HCT116 (cell line): ENCODE measurements around the gene NR2C2.

Source experiments
- ATF3 ChIP-seq: IDR thresholded peaks from 2 replicates; pipeline ENCODE4 v1.6.1; 2012
- CEBPB ChIP-seq: IDR thresholded peaks from 2 replicates; pipeline ENCODE4 v1.6.1; 2012; ENCODE audit warnings: low read depth
- CTCF ChIP-seq, 3 experiments: fragments of 200-600 bp in 1 of 3; sonication (generic) in 1 of 3; IDR thresholded peaks in 2 of 3; conservative IDR thresholded peaks in 1 of 3; 2 replicates each; pipeline ENCODE4 v1.5.1; 2012 to 2017; ENCODE audit warnings: low read depth in 2 of 3, low read length in 2 of 3, antibody characterized with exemption in 1 of 3, borderline replicate concordance in 1 of 3, control low read depth in 1 of 3, mild to moderate bottlenecking in 1 of 3, mixed read lengths in 1 of 3, mixed run types in 1 of 3, moderate library complexity in 1 of 3; ENCODE audit not compliant: insufficient read depth in 1 of 3
- EGR1 ChIP-seq: IDR thresholded peaks from 2 replicates; pipeline ENCODE4 v1.6.1; 2012; ENCODE audit warnings: low read depth
- EZH2 ChIP-seq: fragments of 200-600 bp; sonication (generic); IDR thresholded peaks from 2 replicates; pipeline ENCODE4 v1.6.1; 2017; ENCODE audit warnings: antibody characterized with exemption, mixed run types
- EZH2phosphoT487 ChIP-seq: fragments of 200-600 bp; IDR thresholded peaks from 2 replicates; pipeline ENCODE4 v1.6.1; 2018; ENCODE audit warnings: antibody characterized with exemption, borderline replicate concordance
- MAX ChIP-seq: IDR thresholded peaks from 2 replicates; pipeline ENCODE4 v1.6.1; 2012
- POLR2A ChIP-seq: IDR thresholded peaks from 2 replicates; pipeline ENCODE4 v1.7.0; 2011; ENCODE audit warnings: borderline replicate concordance; ENCODE audit not compliant: insufficient read depth, insufficient read length; ENCODE audit errors: extremely low read depth
- REST ChIP-seq: IDR thresholded peaks from 2 replicates; pipeline ENCODE4 v1.6.1; 2012; ENCODE audit warnings: low read depth
- SP1 ChIP-seq: IDR thresholded peaks from 2 replicates; pipeline ENCODE4 v1.6.1; 2012; ENCODE audit warnings: low read depth
- TCF7L2 ChIP-seq: IDR thresholded peaks from 2 replicates; pipeline ENCODE4 v1.7.0; 2011; ENCODE audit warnings: borderline replicate concordance, inconsistent platforms; ENCODE audit not compliant: insufficient read depth, insufficient read length; ENCODE audit errors: extremely low read depth
- YY1 ChIP-seq: IDR thresholded peaks from 2 replicates; pipeline ENCODE4 v1.6.1; 2011; ENCODE audit warnings: low read length, low read depth, moderate library complexity, mild to moderate bottlenecking; ENCODE audit not compliant: insufficient replicate concordance; ENCODE audit errors: extremely low read depth
- ZFX ChIP-seq: fragments of 450-650 bp; IDR thresholded peaks from 2 replicates; pipeline ENCODE4 v1.6.1; 2017
- ZNF274 ChIP-seq: fragments of 200-500 bp; sonication (Bioruptor generic); IDR thresholded peaks from 2 replicates; pipeline ENCODE4 v1.6.1; 2014; ENCODE audit warnings: mild to moderate bottlenecking, low read depth, low read length, inconsistent platforms

GRCh38 chr3:15083252-15083651 is 135.9 kb downstream of the NR2C2 start:
- TF ChIP-seq ZFX, result no peak
- TF ChIP-seq CTCF (IDR thresholded peaks at IDR 0.05 in 2 of 3, conservative IDR thresholded peaks at IDR 0.05 in 1 of 3; ENCODE audit: borderline replicate concordance in 1 of 3, insufficient read depth in 1 of 3, low read depth in 2 of 3, low read length in 2 of 3), result no peak
- no peak for TF ChIP-seq POLR2A
- TF ChIP-seq SP1, result no peak
- TF ChIP-seq TCF7L2, result no peak
- no peak for TF ChIP-seq EZH2phosphoT487
- no peak for TF ChIP-seq MAX
- TF ChIP-seq EZH2, result no peak
- no peak for TF ChIP-seq YY1
- TF ChIP-seq EGR1, result no peak
- no peak for TF ChIP-seq ATF3
- TF ChIP-seq CEBPB, result no peak
- TF ChIP-seq REST, result no peak
- TF ChIP-seq ZNF274, result no peak
